Testis (tissue), 3 donors: Measurements from ENCODE around the gene C4orf36. TPM values are rescaled to one million over a fixed set of nuclear protein-coding genes. Genes with fewer than 3 reads are reported as not detected.

Experiments
- DNase-seq: peaks from one replicate; pipeline ENCODE4 v3.0.0-alpha.2; 2019
- H3K27ac ChIP-seq, 2 donors: fragments of 200-600 bp; sonication (generic); one replicate each; pipeline ENCODE4 v1.5.1; 2019
- H3K27me3 ChIP-seq: fragments of 200-600 bp; sonication (generic); one replicate; pipeline ENCODE4 v1.5.1; 2019
- H3K36me3 ChIP-seq: fragments of 200-600 bp; sonication (generic); one replicate; pipeline ENCODE4 v1.5.1; 2017; ENCODE audit warnings: low read depth; ENCODE audit errors: missing control alignments
- H3K4me1 ChIP-seq: fragments of 200-600 bp; sonication (generic); one replicate; pipeline ENCODE4 v1.5.1; 2019
- H3K4me3 ChIP-seq, 2 donors: fragments of 200-600 bp; sonication (generic); one replicate each; pipeline ENCODE4 v1.5.1; 2017 to 2019
- H3K9me3 ChIP-seq: fragments of 200-600 bp; sonication (generic); one replicate; pipeline ENCODE4 v1.5.1; 2017
- CTCF ChIP-seq, 3 experiments: fragments of 450-650 bp in 2 of 3; fragments of 200-600 bp in 1 of 3; sonication (generic) in 1 of 3; IDR thresholded peaks; one replicate each; pipeline ENCODE4 v1.5.1; 2016 to 2019; ENCODE audit warnings: antibody characterized with exemption in 3 of 3, mild to moderate bottlenecking in 2 of 3, moderate library complexity in 1 of 3
- POLR2A ChIP-seq: fragments of 450-650 bp; IDR thresholded peaks from one replicate; pipeline ENCODE4 v1.6.1; 2017; ENCODE audit warnings: antibody characterized with exemption, mild to moderate bottlenecking, moderate library complexity
- WGBS, 2 donors: methylation state at CpG; one replicate each; pipeline ENCODE4 v1.1.5; 2018; 5-methylcytosine and 5-hydroxymethylcytosine counted together
- intact Hi-C: fragments of 100-400 bp; cut with DNase I; formaldehyde crosslinking; loops from one replicate; pipeline ENCODE4 v1.15.1; 2023; ENCODE audit warnings: low total_unique reads
- polyA plus RNA-seq: library from polyadenylated mRNA; stranded (reverse); fragments of 350-450 nt; fragmentation: Illumina TruSeq; extraction: RNeasy Lipid Tissue Mini Kit (QIAGEN cat#74804); gene quantifications from one replicate; pipeline ENCODE4 v1.2.3, GENCODE V29; 2014; ENCODE audit warnings: low read depth, low replicate concordance; ENCODE audit not compliant: insufficient read depth
- total RNA-seq, 2 donors: library from RNA; depleted of rRNA; stranded (reverse); fragments of >200 nt; gene quantifications; one replicate each; pipeline ENCODE4 v1.2.3, GENCODE V29; 2016

Gene C4orf36
- total and polyA plus RNA-seq, 3 donors from 2014 or later: 5.9 to 26.4 (median 20.0) TPM

- DNase-seq: no peak
- H3K9me3 ChIP-seq: no peaks in the 10 kb centered on the region
- WGBS, 2 donors: 69 to 77% methylated on average over 11 of the region's 11 CpGs
- no peaks in the 10 kb centered on the region for H3K36me3 ChIP-seq
- peak within 1 kb of the TSS in 1 of 2 donors; percentile 47 for H3K27ac ChIP-seq
- no peak for TF ChIP-seq POLR2A
- TF ChIP-seq CTCF (IDR thresholded peaks at IDR 0.05): no peak
- no peaks in the 10 kb centered on the region for H3K4me1 ChIP-seq
- no peaks in the 10 kb centered on the region for H3K27me3 ChIP-seq
- intact Hi-C loops: no loop called here
- no peak within 1 kb of the TSS for H3K4me3 ChIP-seq
Observed at GRCh38 chr4:86848732-86849619, 43.2 kb downstream of the C4orf36 start, which contains the start of gene SLC10A6. SLC10A6 (minus strand) TSS chr4:86849384; CDS start chr4:86849115, 269 bp downstream.

- Histone ChIP-seq H3K4me3 (no peak overlapping the region), H3K4me1 (no peaks in the 10 kb centered on the region), H3K9me3 (no peaks in the 10 kb centered on the region), H3K36me3 (no peaks in the 10 kb centered on the region), H3K27me3 (no peaks in the 10 kb centered on the region), H3K27ac (no peak overlapping the region)
- WGBS, 2 donors: 69 to 73% methylated on average over 7 of the region's 7 CpGs
- no peak for DNase-seq
- TF ChIP-seq CTCF (IDR thresholded peaks at IDR 0.05): no peak
- TF ChIP-seq POLR2A: no peak
- intact Hi-C loops: no loop called here
Observed at GRCh38 chr4:86848136-86848535, 44.1 kb downstream of the C4orf36 start.

- no peak for TF ChIP-seq CTCF (IDR thresholded peaks at IDR 0.05)
- TF ChIP-seq POLR2A: no peak
- Histone ChIP-seq H3K4me1 (no peaks in the 10 kb centered on the region), H3K36me3 (no peaks in the 10 kb centered on the region), H3K27me3 (no peaks in the 10 kb centered on the region), H3K4me3 (no peak overlapping the region), H3K27ac (no peak overlapping the region), H3K9me3 (no peaks in the 10 kb centered on the region)
- no peak for DNase-seq
- intact Hi-C loops: no loop called here
- WGBS, 2 donors: 66 to 74% methylated on average over 4 of the region's 4 CpGs
Observed at GRCh38 chr4:86847571-86847970, 44.7 kb downstream of the C4orf36 start.

GRCh38 chr4:86846921-86847320 lies 45.3 kb downstream of the C4orf36 start:
- Histone ChIP-seq H3K9me3 (no peaks in the 10 kb centered on the region), H3K4me1 (no peaks in the 10 kb centered on the region), H3K27ac (no peak overlapping the region), H3K27me3 (no peaks in the 10 kb centered on the region), H3K36me3 (no peaks in the 10 kb centered on the region), H3K4me3 (no peak overlapping the region)
- intact Hi-C loops: no loop called here
- DNase-seq: no peak
- TF ChIP-seq POLR2A (no peak), CTCF (IDR thresholded peaks at IDR 0.05) (no peak)

GRCh38 chr4:86845593-86845992 lies 46.6 kb downstream of the C4orf36 start:
- no peak for TF ChIP-seq POLR2A
- no peak for TF ChIP-seq CTCF (IDR thresholded peaks at IDR 0.05)
- Histone ChIP-seq H3K4me3 (no peak overlapping the region), H3K4me1 (no peaks in the 10 kb centered on the region), H3K27me3 (no peaks in the 10 kb centered on the region), H3K27ac (no peak overlapping the region), H3K36me3 (no peaks in the 10 kb centered on the region), H3K9me3 (no peaks in the 10 kb centered on the region)
- WGBS, 2 donors: 53 to 76% methylated on average over 5 of the region's 5 CpGs
- DNase-seq: no peak
- intact Hi-C loops: no loop called here
